MCF 10A (cell line): ENCODE data around the gene GAL3ST2. TPM values are rescaled to one million over a fixed set of nuclear protein-coding genes. Genes with fewer than 3 reads are reported as not detected.
"Not testable (repeated sequence)": the region's sequence is repeated elsewhere in the genome, so short reads cannot be mapped to it uniquely, and the experiment has no call there.

Source experiments
- BruUV-seq: library from RNA; stranded (reverse); fragments of 400-500 nt; replicated peaks from 2 replicates; lab custom pipeline; 2021; lab: Mats Ljungman, UMichigan
- CTCF ChIA-PET: fragments of 300-600 bp; sonication (Branson Sonifier 250); formaldehyde crosslinking; extraction: SDS; loops from one replicate; lab custom pipeline; 2021; ENCODE audit warnings: antibody characterized with exemption, inconsistent platforms; lab: Yijun Ruan, JAX
- POLR2A ChIA-PET: fragments of 300-600, 350-650 bp; sonication (Branson Sonifier 250); formaldehyde crosslinking; extraction: SDS; loops from one replicate; lab custom pipeline; 2020; ENCODE audit warnings: antibody characterized with exemption, inconsistent platforms; lab: Yijun Ruan, JAX
- DNase-seq: peaks from one replicate; pipeline ENCODE4 v3.0.0-alpha.2; 2018; ENCODE audit not compliant: unreplicated experiment
- H3K27ac Mint-ChIP-seq: one replicate; pipeline ENCODE4 v1.8.0; 2022; ENCODE audit warnings: mild to moderate bottlenecking, low read depth, mixed read lengths; ENCODE audit not compliant: unreplicated experiment
- H3K27me3 Mint-ChIP-seq: one replicate; pipeline ENCODE4 v1.8.0; 2022; ENCODE audit warnings: mixed read lengths; ENCODE audit not compliant: insufficient read depth, unreplicated experiment
- H3K36me3 Mint-ChIP-seq: one replicate; pipeline ENCODE4 v1.8.0; 2022; ENCODE audit warnings: mild to moderate bottlenecking, moderate library complexity, mixed read lengths; ENCODE audit not compliant: insufficient read depth, unreplicated experiment
- H3K4me1 Mint-ChIP-seq: one replicate; pipeline ENCODE4 v1.8.0; 2022; ENCODE audit warnings: mixed read lengths; ENCODE audit not compliant: insufficient read depth, unreplicated experiment
- H3K4me3 Mint-ChIP-seq: one replicate; pipeline ENCODE4 v1.8.0; 2022; ENCODE audit warnings: mild to moderate bottlenecking, moderate library complexity, mixed read lengths; ENCODE audit not compliant: unreplicated experiment
- H3K9me3 Mint-ChIP-seq: one replicate; pipeline ENCODE4 v1.8.0; 2022; ENCODE audit warnings: mixed read lengths; ENCODE audit not compliant: unreplicated experiment
- intact Hi-C: fragments of 100-400 bp; cut with micrococcal nuclease; formaldehyde crosslinking; loops from 2 replicates; pipeline ENCODE4 v1.14.1; 2022
- total RNA-seq: library from RNA; stranded (reverse); gene quantifications from 2 replicates; pipeline ENCODE4 v1.2.3, GENCODE V29; 2022
- TF ChIP-seq, protein P1 (sequence below): fragments of 200-600 bp; IDR thresholded peaks from one replicate; pipeline ENCODE4 v1.8.0; 2022; ENCODE audit warnings: antibody characterized with exemption, mild to moderate bottlenecking; ENCODE audit not compliant: unreplicated experiment

Gene GAL3ST2
- total RNA-seq, 1 experiment from 2014 or later: not detected

DNA sequence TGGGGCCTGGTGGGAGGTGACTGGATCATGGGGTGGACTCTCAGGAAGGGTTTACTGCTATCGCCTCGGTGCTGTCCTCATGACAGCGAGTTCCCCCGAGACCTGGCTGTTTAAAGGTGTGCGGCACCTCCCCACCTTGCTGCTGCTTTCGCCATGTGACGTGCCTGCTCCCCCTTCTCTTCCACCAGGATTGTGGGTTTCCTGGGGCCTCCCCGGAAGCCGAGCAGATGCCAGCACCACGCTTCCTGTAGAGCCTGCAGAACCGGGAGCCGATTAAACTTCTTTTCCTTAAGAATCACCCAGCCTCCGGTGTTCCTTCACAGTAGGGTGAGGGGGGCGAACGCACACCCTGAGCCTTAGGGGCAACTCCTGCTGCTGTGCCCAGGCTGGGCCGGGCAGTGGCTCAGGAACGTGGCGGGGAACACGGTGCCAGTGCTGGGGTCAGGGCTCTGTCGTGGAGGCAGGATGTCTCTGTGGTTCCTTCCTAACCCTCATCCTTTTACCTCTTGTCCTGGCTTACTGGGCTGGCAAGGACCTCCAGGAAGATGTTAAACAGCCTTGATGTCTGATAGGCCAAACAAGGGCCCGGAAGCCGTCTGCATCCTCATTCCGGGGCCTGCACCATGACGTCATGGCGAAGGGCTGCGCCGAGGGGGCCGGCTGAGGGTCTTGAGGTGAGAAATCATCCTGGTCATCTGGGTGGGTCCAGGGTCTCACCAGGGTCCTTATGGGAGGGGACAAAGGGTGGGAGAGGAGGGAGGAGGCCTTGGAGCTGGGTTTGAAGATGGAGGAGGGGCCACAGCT lies 45.0 kb downstream of the GAL3ST2 start:
- Mint-ChIP-seq H3K9me3 (peaks cover 16% of the 10 kb centered on the region), H3K4me3 (no peak overlapping the region), H3K4me1 (no peaks in the 10 kb centered on the region), H3K27me3 (peaks cover 22% of the 10 kb centered on the region), H3K36me3 (peaks cover 6% of the 10 kb centered on the region), H3K27ac (no peak overlapping the region)
- no peak for DNase-seq
- POLR2A ChIA-PET: no interaction called here
- TF ChIP-seq, protein P1, sequence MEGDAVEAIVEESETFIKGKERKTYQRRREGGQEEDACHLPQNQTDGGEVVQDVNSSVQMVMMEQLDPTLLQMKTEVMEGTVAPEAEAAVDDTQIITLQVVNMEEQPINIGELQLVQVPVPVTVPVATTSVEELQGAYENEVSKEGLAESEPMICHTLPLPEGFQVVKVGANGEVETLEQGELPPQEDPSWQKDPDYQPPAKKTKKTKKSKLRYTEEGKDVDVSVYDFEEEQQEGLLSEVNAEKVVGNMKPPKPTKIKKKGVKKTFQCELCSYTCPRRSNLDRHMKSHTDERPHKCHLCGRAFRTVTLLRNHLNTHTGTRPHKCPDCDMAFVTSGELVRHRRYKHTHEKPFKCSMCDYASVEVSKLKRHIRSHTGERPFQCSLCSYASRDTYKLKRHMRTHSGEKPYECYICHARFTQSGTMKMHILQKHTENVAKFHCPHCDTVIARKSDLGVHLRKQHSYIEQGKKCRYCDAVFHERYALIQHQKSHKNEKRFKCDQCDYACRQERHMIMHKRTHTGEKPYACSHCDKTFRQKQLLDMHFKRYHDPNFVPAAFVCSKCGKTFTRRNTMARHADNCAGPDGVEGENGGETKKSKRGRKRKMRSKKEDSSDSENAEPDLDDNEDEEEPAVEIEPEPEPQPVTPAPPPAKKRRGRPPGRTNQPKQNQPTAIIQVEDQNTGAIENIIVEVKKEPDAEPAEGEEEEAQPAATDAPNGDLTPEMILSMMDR: no peak
- BruUV-seq: no TSS peak
- CTCF ChIA-PET: no interaction called here
- intact Hi-C loops: no loop called here

GRCh38 chr2:241822264-241822623 lies 45.6 kb downstream of the GAL3ST2 start:
- DNase-seq: no peak
- POLR2A ChIA-PET: no interaction called here
- peaks cover 22% of the 10 kb centered on the region for H3K27me3 Mint-ChIP-seq
- CTCF ChIA-PET: no interaction called here
- no peak overlapping the region for H3K27ac Mint-ChIP-seq
- intact Hi-C loops: no loop called here
- peaks cover 16% of the 10 kb centered on the region for H3K9me3 Mint-ChIP-seq
- BruUV-seq: no TSS peak
- no peaks in the 10 kb centered on the region for H3K4me1 Mint-ChIP-seq
- H3K4me3 Mint-ChIP-seq: no peak overlapping the region
- H3K36me3 Mint-ChIP-seq: peaks cover 6% of the 10 kb centered on the region
- TF ChIP-seq, protein P1: no peak

- intact Hi-C loops, DNase-seq, POLR2A ChIA-PET, H3K4me1 Mint-ChIP-seq, CTCF ChIA-PET, H3K4me3 Mint-ChIP-seq, BruUV-seq, H3K27ac Mint-ChIP-seq: not testable (repeated sequence)
- Mint-ChIP-seq H3K36me3 (peaks cover 12% of the 10 kb centered on the region), H3K27me3 (peaks cover 22% of the 10 kb centered on the region), H3K9me3 (peaks cover 16% of the 10 kb centered on the region)
Measured at GRCh38 chr2:241823531-241824437, 47.2 kb downstream of the GAL3ST2 start.

- H3K27ac Mint-ChIP-seq: no peak overlapping the region
- H3K9me3 Mint-ChIP-seq: peaks cover 20% of the 10 kb centered on the region
- H3K27me3 Mint-ChIP-seq: peaks cover 40% of the 10 kb centered on the region
- CTCF ChIA-PET: no interaction called here
- no peak for DNase-seq
- TF ChIP-seq, protein P1: no peak
- no peak overlapping the region for H3K4me3 Mint-ChIP-seq
- no TSS peak for BruUV-seq
- peaks cover 12% of the 10 kb centered on the region for H3K36me3 Mint-ChIP-seq
- POLR2A ChIA-PET: interaction anchor here (1.2 kb wide), 1 partner anchor 681 kb away, joined by 3 read pairs; no protein-coding TSS in a partner anchor
- no peaks in the 10 kb centered on the region for H3K4me1 Mint-ChIP-seq
- intact Hi-C loops: no loop called here
Measured at GRCh38 chr2:241827394-241827793, 50.8 kb downstream of the GAL3ST2 start.
